Muscle of arm (tissue), 12 donors: Measurements from ENCODE around the gene KIF17. TPM values are rescaled to one million over a fixed set of nuclear protein-coding genes. Genes with fewer than 3 reads are reported as not detected.

Experiments used
- DNase-seq: peaks from one replicate; pipeline ENCODE4 v3.0.0-alpha.2; 2013
- polyA plus RNA-seq, 12 donors: library from polyadenylated mRNA; unstranded; fragments of 120-200 nt; gene quantifications; one replicate each; pipeline ENCODE4 v1.2.1, GENCODE V29; 2013; ENCODE audit not compliant: insufficient read length in 12 of 12

Gene KIF17
- polyA plus RNA-seq, 12 donors: 1.3 to 4.1 (median 2.5) TPM; not detected in 2

DNA sequence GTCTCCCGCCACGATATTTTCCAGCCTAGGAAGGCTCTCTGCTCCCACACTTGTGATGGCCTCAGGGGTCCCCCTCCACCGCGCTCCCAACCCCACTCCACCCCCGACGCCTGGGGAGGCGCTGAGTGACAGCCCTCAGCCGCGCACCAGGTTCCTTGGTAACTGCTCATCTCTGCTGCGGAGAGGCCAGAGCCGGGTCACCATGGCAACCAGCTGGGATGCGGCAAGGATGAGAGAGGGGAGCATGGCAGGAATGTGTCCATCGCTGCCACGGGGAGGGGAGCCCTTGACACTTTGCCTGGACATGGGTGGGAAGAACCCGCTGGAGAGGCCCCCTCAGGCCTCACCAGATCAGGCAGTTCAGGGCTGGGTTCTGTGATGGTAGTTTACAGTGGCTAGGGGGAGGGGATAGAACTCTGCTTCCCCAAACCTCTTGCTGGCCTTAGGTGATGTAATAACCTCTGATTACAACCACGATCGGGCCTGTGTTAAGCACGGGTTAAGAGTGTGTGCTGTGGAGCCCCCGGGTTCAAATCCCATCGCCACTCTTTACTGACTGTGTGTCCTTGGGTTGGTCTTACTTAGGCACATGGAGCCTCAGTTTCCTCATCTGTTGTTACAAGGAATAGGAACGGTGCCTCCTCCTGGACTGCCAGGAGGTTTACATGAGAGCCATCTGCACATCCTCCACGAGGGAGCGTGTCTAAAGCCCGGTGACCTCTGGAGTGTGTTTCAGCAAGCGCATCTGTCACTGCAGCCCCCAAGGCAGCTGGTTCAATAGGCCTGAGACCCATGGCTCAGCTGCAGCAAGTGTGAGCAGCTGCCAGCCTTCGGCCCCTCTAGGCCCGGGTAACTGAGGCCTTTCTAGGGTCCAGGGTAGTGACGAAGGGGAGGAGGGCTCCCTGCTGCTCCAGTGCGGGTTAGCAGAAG is 6.3 kb downstream of the KIF17 start:
- DNase-seq: no peak

DNA sequence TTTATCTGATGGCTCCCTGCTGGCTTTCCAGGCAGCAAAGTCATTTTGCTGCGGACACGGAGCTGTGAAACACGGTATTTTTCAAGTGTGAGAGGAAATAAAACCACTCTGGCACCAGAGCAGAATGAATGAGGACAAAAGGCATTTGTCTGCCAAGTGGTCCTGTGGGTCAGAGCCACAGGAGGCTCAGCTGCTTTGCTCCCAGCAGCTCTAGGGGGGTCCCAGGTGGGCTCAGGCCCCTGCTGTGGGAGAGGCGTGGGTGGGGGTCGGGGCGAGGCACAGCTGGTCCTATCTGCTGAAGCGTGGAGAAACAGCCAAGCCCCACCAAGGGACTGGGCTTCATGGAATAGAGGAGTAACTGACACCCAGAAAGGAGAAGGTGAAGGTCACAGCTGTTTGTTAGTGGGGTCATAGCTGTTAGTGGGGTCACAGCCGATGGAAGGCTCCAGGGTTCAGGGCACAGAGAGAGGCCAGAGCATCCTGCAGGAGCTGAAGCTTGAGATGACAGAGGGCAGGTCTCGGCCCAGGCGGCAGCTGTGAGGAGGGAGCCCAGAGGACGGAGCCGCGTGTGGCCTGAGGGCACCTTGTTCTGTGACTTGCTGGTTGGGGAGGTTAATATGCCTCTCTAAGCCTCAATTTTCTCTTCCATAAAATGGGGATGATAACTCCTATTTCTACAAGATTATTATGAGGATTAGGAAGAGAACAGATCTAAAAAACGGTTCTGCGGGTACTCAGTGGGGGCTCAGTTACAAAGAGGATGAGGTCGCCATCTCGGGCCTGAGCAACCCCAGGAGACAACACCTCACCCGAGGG is 7.1 kb downstream of the KIF17 start:
- DNase-seq: no peak

- DNase-seq: no peak
Observed at GRCh38 chr1:20709868-20710267, 7.9 kb downstream of the KIF17 start.

DNA sequence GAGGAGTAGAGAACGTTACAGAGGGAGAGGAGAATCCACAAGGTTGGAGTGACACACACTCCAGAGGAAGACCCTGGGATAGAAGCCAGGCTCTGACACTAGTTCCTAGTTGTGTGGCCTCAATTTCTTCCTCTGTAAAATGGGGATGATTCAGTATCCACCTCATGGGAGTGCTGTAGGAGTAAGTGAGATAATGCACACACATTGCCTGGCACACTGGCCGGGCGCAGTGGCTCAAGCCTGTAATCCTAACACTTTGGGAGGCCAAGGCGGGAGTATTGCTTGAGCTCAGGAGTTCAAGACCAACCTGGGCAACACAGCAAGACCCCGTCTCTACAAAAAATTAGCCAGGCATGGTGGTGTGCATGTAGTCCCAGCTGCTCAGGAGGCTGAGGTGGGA is 8.9 kb downstream of the KIF17 start:
- DNase-seq: no peak

- DNase-seq: no peak
Observed at GRCh38 chr1:20708057-20708456, 9.8 kb downstream of the KIF17 start.

- DNase-seq: no peak
Observed at GRCh38 chr1:20706841-20707240, 11.0 kb downstream of the KIF17 start.

DNA sequence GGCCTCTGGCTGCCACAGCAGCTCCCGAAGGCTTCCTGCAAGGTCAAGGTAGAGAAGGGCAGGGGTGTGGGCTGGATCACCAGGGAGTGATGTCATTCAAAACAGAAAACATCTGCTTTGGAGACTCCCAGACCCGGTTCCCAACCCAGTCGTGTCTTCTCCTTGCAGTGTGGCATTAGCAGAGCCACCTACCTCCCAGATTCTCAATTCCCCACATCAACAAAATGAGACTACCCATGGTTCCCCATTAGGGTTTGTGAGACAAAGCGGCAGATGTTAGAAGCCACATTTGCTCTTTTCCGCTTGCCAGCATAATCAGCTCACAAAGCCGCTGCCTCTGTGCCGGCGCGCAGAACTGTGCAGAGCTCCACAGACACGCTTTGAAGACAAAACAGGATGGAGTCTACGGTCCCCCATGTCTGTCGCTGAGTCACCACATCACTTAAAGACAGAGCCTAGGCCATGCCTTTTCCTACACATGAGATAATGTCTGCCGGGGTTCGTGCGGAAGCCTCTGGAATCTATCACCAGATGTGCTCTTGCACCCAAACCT is 12.5 kb downstream of the KIF17 start:
- DNase-seq: no peak

DNA sequence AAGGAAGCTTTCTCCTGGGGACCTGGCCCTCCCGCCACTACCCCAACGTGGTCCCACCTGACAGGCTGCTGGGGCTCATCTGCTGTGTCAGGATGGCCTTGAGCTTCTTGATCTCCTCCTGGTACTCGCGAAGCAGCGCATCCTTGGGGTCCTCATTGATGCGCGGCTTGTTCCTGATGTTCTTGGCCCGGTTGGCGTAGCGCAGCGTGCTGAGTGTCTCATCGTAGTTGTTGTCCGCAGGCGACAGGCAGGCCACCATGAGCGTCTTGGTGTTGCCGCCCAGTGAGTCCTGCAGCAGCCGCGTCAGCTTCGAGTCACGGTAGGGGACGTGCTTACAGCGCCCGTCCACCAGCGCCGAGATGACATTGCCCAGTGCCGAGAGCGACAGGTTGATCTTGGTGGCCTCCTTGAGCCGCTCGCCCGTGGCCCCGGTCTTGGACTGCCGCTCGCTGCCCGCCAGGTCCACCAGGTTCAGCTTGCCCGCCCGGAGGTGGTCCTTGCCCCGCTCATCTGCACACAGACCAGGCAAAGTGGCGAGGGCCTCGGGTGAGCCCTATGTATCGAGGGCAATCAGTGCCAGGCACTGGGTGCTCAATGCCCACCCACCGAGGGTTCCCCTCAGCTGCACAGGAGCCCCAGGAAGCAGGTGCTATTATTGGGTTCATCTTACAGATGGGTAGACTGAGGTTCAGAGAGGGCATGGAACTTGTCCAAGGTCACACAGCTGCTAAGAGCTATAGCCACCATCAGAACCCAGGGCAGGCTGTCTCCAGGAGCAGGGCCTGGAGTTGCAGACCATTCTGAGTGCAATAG is 13.2 kb downstream of the KIF17 start:
- DNase-seq: no peak

GRCh38 chr1:20703124-20703756 is 14.6 kb downstream of the KIF17 start:
- DNase-seq: no peak

GRCh38 chr1:20702416-20702815 is 15.4 kb downstream of the KIF17 start:
- DNase-seq: no peak

DNA sequence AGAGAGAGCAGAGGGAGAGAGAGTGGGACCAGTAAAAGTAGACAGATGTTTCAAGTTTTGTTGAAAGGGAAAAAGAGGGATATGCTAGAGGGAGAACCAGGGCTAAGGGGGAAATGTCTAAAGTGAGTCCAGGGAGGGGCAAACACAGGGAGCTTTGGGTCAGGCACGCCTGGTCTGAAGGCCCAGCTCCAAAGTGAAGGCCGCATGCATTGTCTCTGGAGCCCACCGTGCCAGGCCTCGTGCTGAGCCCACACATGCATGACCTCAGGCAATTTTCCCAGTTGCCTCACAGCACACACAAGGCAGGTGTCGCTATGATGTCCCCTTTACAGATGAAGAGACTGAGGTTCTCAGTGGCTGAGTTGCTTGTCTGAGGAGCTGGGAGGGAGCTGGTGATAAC is 16.0 kb downstream of the KIF17 start:
- no peak for DNase-seq

- DNase-seq: no peak
Observed at GRCh38 chr1:20701446-20701845, 16.4 kb downstream of the KIF17 start.

GRCh38 chr1:20700636-20701215 is 17.1 kb downstream of the KIF17 start:
- no peak for DNase-seq

DNA sequence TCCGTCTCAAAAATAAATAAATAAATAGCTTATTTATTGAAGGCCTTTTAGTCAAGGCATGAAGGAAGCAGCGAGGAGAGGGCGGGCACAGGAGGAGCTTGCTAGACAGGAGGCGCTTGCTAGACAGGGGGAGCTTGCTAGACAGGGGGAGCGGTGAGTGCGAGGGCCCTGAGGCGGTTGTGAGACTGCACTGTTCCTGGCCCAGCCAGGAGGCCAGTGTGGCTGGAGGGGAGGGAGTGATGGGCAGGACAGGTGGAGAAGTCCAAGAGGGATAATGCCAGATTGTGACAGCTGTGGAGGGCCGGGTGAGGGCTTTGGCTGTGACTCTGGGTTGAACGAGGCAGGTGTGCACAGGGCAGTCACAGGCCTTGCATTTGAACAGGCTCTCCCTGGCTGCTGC is 18.2 kb downstream of the KIF17 start:
- no peak for DNase-seq

- no peak for DNase-seq
Observed at GRCh38 chr1:20698195-20698910, 19.5 kb downstream of the KIF17 start.

DNA sequence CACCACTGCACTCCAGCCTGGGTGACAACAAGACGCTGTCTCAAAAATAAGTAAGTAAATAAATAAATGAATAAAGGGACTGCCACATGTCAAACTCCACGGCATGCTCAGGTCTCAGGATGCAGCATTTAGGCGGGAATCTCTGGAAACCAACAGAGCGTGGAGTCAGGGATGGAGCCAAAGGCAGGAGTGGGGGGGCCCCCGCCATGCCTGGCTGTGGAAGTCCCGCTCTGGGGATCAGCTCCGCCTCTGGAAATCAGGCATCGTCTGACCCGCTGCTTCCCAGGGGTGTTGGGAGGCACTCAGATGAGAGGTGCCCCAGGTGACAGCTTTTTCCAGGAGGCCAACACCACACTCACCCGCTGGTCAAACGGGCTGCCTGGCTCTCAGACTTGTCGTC is 20.2 kb downstream of the KIF17 start:
- DNase-seq: no peak

- peak; percentile 80 for DNase-seq
Observed at GRCh38 chr1:20696397-20697333, 21.1 kb downstream of the KIF17 start.

GRCh38 chr1:20695515-20695914 is 22.3 kb downstream of the KIF17 start:
- no peak for DNase-seq

- no peak for DNase-seq
Observed at GRCh38 chr1:20693623-20694022, 24.2 kb downstream of the KIF17 start.
